HG02840 (cell line): ENCODE data around the gene AGPAT4.
A peak's percentile ranks its signal among the peaks of the same experiment; 100 is the strongest.
"Not testable (repeated sequence)": the region's sequence is repeated elsewhere in the genome, so short reads cannot be mapped to it uniquely, and the experiment has no call there.

Experiments used
- ATAC-seq: cut with Tn5 transposase; IDR thresholded peaks from one replicate; pipeline ENCODE4 v1.9.1; 2021; ENCODE audit warnings: mild to moderate bottlenecking, moderate library complexity, moderate number of reproducible peaks; ENCODE audit not compliant: unreplicated experiment, low FRiP score

AGPAT4 gene, protein sequence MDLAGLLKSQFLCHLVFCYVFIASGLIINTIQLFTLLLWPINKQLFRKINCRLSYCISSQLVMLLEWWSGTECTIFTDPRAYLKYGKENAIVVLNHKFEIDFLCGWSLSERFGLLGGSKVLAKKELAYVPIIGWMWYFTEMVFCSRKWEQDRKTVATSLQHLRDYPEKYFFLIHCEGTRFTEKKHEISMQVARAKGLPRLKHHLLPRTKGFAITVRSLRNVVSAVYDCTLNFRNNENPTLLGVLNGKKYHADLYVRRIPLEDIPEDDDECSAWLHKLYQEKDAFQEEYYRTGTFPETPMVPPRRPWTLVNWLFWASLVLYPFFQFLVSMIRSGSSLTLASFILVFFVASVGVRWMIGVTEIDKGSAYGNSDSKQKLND

DNA sequence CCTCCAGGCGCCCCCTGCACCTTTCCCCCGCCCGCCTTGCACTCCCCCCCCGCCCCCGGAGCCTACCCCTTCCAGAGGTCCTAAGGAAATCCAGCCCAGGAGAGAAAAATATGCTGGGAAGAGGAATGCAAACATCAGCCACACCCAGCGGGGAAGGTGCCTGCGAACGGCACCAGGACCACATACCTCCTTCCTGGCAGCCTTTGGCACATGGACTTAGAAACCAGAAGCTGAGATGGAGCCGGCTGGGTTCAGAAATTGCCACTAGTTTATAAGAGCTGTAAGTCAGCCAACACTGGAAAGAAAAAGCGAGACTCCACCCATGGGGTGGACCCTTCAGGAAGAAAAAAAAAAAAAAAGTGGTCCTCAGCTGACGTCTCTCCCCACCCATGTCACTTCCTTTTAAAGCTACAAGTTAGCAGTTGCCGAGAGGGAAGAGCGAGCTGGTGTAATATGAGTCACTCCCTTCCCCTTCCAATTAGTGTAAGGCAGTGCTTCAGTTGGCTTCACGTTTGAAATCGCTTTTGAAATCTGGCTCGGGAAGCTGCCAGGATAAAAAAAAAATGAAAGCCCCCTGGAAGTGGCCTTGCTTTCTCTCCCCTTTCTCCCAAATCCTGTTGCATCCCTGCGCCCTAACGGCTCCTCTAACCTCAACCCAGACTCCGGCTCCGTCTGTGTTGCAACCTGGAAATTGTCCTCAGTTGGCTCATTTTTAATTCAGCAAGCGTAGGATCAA, at the start of gene AGPAT4:
Gene AGPAT4, minus strand, starts transcription at position 310 of the 736 bp plus-strand sequence. CDS start 41,848 bp downstream, outside the sequence.
- ATAC-seq = peak; percentile 99

DNA sequence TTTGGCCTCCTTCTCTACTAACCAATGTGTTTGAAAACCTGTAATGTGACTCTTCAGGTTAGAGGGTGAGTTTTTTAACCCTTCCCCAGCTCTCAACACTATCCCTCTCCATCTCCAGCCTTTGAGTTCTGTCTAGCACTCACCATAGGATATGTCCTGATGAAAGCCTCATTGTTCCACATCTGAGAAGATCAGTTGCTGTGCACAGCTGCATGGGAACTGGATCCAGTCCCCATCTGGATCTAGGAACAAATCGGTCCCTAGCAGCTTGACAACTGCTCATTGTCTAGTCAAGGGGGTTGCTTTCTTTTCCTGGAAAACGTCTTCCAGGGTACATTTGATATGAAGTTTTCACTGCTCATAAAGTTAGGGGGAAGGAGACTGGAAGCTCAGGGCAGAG, 45.4 kb upstream of the AGPAT4 start:
- ATAC-seq = no peak

DNA sequence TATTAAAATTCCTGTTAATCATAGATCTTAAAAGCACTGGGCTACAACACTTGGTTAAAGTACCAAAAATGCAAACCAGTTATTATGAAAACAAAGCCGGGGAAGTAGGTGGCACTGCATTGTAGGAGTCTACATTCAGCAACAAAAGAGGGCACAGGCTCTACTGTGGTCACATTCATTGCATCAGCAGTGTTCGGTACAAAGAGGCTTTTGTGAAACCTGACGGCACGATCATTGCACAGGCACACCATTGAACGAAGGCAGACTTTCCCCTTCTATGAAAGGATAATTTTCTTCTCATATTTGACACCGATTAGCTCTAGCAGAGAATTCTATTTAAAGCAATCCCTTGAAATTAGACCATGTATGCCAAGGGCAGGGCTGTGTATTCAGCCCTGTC, 44.6 kb upstream of the AGPAT4 start:
- ATAC-seq = no peak

DNA sequence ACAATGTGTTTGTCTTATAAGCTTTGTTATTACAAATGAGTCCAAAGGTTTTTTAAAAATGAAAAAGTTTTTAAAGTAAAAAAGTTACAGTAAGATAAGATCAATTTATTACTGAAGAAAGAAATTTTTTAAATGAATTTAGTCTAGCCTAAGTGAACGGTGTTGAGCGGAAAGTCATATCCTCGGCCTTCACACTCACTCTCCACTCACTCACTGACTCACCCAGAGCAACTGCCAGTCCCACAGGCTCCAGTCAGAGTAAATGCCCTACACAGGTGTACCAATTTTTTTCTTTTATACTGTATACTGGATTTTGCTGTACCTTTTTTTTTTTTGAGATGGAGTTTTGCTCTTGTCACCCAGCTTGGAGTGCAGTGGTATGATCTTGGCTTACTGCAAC, 42.7 kb upstream of the AGPAT4 start:
- no peak for ATAC-seq

DNA sequence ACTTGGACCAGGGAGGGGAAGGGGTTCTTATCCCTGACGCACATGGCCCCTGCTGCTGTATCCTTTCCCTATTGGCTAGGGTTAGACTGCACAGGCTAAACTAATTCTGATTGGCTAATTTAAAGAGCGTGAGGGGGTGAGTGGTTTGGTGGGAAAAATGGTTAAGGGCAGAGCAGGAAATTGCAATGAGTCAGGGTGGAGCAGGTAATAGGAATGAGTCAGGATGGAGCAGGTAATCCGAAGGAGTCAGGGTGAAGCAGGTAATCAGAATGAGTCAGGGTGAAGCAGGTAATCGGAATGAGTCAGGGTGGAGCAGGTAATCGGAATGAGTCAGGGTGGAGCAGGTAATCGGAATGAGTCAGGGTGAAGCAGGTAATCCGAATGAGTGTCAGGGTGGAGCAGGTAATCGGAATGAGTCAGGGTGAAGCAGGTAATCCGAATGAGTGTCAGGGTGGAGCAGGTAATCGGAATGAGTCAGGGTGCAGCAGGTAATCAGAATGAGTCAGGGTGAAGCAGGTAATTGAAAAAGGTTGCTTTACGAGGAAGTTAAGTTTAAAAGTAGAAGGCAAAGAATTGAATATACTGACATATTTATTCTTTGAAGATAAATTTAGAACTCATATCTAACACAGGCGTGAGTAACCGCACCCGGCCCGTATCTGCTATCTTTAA, 41.5 kb upstream of the AGPAT4 start:
- ATAC-seq = not testable (repeated sequence)

DNA sequence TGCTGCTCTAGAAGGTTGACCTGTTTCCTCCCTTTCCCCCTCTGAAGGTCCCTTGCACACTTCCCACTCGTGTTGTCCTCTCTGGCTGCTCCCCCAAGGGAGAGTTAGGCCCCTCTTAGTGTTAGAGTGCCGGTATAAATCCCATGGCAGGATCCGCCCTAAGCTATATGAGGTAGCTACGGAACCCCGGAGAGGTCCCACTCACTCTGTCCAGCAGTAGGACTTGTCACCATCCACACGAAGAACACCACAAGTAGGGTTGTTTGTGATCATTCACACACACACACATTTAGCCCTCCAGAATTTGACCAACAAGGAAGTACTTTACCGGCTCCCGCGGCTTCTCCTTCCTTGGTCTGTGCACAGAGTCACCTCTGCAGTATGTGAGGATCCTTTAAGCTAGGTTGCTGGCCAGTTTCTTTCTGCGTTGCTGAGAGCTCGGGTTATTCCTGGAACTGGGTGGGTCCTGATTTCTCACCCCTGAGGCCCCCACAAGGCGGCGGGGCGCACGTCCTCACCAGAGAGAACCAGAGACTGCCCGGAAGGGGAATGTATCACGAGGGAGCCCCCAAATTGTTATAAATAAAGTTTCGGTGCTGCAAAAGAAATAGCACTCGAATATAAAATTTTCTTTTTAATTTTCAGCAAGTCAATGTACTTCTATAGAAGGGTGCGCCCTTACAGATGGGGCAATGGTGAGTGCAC, 40.8 kb upstream of the AGPAT4 start:
- not testable (repeated sequence) for ATAC-seq

DNA sequence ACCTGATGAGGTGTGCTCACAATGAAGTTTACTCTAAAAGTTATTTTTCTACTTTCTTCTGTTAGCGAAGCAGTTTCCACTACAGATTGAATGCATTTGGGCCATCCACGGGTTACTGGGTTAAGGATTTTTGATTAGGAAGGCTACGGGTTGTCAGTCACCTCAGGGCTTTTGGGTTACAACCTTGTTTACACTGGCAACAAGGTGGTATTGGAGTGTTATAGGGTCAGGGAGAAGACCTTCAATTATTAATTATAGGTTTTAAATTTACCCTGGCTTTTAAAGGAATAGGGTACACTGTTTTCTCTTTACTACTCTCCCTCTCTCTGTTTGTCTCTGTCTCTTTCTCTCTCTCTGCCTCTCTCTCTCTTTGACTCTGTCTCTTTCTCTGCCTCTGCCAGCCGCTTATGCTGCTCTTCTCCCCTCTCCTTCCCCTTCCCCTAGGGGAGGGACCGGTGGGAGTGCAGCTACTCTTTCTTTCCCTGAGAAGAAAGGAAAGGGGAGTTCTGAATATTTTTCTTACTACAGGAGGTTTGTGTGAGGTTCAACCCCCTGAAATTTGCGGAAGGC, 40.2 kb upstream of the AGPAT4 start:
- no peak for ATAC-seq

DNA sequence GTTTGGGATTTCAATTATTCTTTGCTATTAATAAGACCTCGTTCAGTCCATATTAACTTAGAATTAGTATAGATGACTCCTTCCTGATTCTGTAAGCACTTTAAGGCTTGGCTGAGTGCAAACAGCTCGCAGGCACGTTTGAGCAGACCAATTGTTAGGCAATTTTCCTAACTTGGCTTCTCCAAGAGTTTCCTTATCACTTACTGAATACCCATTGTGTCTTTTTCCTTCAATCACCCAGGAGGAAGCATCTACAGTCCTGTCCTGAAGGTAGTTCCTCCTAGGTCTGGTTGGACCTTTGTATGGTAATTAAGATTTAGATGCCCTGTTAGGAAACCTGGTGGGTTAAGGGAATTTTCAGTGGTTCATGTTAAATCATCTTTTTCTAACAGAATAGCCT, 39.6 kb upstream of the AGPAT4 start:
- not testable (repeated sequence) for ATAC-seq

DNA sequence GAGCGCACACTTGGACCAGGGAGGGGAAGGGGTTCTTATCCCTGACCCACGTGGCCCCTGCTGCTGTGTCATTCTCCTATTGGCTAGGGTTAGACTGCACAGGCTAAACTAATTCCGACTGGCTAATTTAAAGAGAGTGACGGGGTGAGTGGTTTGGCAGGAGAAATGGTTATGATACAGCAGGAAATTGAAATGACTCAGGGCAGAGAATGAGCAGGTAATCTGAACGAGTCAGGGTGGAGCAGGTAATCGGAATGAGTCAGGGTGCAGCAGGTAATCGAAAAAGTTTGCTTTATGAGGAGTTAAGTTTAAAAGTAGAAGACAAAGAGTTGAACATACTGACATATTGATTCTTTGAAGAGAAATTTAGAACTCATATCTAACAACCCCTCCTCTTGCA, 35.9 kb upstream of the AGPAT4 start:
- not testable (repeated sequence) for ATAC-seq

DNA sequence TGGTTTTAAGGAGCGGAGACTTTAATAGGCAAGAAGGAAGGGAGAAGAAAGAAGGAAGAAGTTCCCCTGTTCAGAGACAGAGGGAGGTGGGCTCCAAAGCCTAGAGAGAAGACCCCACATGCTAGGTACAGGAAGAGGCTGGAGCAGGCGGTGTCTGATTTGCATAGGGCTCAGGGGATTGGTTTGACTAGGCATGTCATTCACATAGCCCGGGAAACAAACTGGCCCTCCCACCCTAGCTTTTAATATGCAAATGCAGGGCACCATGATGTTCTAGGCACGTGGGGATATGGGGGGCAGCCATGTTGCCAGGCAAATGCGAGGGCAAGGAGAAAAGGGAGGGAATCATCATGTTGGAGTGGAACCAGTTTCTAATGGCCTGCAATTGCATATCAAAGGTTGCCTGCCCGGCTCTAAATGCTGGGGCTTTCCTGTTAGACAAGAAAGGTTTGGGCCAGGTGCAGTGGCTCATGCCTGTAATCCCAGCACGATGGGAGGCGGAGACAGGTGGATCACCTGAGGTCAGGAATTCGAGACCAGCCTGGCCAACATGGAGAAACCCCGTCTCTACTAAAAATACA, 34.3 kb upstream of the AGPAT4 start:
- no peak for ATAC-seq

DNA sequence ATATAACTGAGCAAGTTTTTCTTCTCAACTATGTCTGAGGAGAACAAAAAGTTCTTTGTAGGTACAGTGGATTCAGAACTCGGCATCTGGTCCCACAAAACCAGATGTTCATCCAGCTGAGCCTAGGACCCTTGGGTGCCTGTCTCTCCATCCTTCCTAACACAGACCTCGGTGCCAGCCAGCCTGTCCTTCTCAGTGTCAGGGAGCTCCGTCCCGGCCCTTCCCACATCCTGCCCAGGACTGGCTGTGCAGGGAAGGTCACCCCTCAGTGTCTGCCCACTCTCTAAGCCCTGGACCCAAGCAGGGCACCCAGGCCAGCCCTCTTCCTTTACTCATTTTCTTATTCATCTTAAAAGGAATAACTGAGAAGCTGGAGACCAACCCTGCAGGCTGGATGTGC, 32.0 kb upstream of the AGPAT4 start:
- ATAC-seq = no peak

DNA sequence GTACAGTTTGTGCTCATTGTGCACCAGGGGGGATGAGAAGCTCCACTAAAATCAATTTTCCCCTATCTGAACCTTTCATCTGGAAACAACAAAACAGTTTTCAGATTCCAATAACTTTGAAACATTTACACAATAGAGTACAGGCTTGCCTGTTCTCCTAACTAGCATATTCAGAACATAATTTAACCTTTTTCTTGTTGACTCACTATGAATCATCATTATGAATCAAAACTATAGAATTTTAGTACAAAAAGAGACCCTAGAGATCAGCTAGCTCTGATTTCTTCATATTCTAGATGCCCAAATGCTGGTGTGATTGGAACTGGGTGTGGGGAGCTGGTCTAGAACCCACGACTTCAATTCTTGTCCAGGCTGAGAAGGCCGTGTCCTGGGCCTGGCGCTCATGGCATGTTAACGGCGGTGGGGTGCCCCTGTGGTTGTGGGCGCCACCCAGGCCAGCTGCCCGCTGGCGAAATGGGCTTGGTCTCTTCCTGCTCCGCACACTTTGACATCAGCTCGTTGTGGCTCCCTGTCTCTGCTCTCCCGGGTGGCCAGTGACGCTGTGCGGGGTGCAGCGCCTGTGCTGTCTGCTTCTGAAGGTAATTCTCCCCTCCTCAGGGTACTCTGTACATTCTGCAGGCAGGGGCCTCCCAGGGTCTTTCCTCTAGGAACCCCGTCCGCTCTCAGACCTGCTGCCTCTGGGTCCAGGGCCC, 29.9 kb upstream of the AGPAT4 start:
- ATAC-seq = no peak

DNA sequence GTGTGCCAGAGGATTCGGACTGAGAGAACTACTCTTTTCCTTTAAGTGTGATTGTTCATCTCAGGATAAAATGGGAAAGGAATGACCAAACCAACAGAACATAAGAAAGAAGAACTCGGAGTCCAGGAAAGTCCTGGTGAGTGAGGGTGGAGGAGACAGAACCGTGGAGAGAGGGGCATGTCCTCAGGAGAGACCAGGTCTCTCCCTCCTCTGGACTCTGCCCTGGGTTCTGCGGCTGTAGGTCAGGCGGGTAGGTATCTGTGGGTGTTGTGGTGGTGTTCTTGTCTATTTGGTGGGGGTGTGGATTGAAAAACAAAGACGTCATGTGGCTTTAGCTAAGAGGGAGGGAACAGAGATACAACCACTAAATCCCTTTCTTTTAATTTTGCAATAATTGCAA, 29.1 kb upstream of the AGPAT4 start:
- ATAC-seq = no peak

DNA sequence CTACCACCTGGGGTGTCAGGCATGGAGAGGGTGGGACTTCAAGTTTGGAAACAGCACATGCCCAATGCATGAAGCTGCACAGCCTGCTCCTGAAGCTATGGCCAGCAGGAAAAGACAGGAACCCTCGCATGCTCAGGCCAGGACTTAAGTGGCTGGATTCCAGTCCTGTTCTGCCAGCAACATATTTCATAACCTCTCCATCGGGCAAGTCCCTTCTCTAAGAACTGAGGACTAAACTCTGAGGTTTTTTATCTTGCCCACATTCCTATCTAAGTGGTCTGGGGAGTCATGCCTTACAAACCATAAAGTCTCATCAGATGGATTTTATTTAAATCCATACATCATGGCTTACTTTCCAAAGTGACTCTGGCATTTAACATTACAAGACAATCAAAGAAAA, 27.5 kb upstream of the AGPAT4 start:
- ATAC-seq = no peak

DNA sequence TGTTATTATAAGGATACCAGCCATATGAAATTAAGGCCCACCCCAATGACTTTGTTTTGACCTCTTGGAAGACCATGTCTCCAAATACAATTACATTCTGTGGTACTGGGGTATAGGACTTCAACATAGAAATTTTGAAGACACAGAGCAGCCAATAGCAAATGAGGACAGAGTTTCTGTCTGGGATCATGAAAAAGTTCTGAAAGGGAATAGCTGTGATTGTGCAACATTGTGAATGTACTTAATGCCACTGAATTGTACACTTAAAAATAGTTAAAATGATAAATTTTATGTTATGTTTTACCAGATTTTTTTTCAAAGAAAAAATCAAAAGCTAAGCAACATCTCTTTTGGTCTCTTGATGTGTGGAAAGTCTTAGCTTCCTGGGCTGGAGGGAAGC, 27.0 kb upstream of the AGPAT4 start:
- no peak for ATAC-seq

DNA sequence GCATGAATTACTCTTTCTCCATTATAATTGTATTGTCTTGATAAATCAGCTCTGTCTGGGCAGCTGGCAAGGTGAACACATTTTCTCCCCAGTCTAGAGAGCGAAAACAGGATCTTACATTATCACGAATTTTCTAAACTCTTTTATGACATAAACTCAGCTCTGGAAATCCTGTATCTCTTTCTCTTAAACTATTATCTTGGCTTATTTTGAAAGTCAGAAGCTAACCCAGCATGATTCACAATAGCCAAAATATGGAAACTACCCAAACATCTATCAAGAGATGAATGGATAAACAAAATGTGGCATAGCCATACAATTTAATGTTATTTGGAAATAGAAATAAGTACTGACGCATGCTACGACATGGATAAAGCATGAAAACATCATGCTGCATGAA, 25.9 kb upstream of the AGPAT4 start:
- ATAC-seq = no peak

DNA sequence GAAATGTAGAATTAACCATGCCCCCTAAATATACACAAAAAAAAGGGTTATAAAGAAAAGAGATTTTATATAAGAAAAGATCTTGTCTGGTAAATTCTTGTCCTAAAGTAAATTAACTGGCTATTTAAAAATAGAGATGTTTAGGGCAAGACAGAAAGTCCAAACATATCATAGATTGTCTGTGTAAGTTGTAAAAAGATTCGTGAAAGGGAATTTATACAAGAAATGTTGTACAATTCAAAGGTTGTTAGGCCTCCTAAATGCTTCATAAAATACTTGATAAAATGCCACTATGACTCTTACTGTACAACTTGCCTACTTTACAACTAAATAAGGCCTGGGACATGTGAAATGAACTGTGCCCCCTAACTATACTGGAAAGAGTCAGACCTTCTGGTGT, 21.9 kb upstream of the AGPAT4 start:
- ATAC-seq = no peak

DNA sequence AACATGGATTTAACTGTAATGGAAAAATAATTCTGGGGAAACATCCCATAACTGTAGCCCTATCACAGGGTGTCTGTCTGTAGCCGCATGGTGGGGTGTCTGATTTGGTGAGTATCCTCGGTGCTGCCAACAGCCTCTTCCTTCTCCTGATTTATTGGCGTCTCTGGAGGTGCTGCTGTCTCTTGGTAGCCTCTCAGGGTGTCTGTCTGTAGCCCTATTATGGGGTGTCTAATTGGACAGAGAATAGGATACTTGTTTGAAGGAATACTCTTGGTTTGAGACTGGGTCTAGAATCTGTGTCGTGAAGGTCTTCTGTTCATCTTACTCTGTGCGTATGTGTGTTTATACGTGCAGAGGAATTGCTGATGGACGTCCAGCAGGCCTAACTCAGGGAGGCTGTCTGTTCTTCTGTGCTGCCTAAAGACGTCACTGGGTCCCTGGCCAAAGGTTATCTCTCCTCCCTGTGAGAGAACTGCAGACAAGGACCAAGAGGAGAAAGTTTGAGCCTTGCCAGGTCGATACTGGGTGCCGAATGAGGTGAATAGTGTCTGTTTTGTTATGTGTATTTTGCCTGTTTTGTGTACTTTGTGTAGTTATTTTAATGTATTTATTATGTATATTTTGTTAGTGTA, 18.9 kb upstream of the AGPAT4 start:
- no peak for ATAC-seq

DNA sequence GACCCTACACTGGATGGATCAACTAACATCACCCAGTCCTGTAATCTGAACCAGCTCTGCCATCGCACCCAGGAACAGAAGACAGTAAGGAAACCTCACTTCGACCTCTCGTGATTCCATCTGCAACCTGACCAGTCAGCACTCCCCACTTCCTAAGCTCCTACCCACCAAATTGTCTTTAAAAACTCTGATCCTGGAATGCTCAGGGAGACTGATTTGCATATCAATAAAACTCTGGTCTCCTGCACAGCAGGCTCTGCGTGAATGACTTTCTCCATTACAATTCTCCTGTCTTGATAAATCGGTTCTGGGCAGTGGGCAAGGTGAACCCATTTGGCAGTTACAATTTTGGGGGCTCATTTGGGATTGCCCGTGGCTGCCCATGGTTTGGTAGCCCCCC, 18.3 kb upstream of the AGPAT4 start:
- no peak for ATAC-seq
